Neural crest cell (in vitro differentiated cells): ENCODE data around the gene BEGAIN. TPM values are rescaled to one million over a fixed set of nuclear protein-coding genes. Genes with fewer than 3 reads are reported as not detected.

Experiments
- DNase-seq: peaks from one replicate; pipeline ENCODE4 v3.0.0; 2021; ENCODE audit warnings: low read depth, mixed read lengths, low spot score
- H3K27ac Mint-ChIP-seq: one replicate; pipeline ENCODE4 v1.8.0; 2021; ENCODE audit warnings: mild to moderate bottlenecking, mixed read lengths; ENCODE audit not compliant: unreplicated experiment
- H3K27me3 Mint-ChIP-seq: 2 replicates; pipeline ENCODE4 v1.8.0; 2021; ENCODE audit warnings: low read depth, mild to moderate bottlenecking, mixed read lengths
- H3K36me3 Mint-ChIP-seq: 2 replicates; pipeline ENCODE4 v1.8.0; 2021; ENCODE audit warnings: low read depth, mild to moderate bottlenecking, mixed read lengths
- H3K4me1 Mint-ChIP-seq: 2 replicates; pipeline ENCODE4 v1.8.0; 2021; ENCODE audit warnings: mixed read lengths
- H3K4me3 Mint-ChIP-seq: one replicate; pipeline ENCODE4 v1.8.0; 2021; ENCODE audit warnings: mild to moderate bottlenecking, mixed read lengths
- H3K9me3 Mint-ChIP-seq: 2 replicates; pipeline ENCODE4 v1.8.0; 2021; ENCODE audit warnings: mixed read lengths
- CTCF ChIP-seq: fragments of 200-600 bp; sonication (generic); conservative IDR thresholded peaks from 2 replicates; pipeline ENCODE4 v1.5.0; 2021; ENCODE audit warnings: antibody characterized with exemption, mild to moderate bottlenecking
- total RNA-seq: library from RNA; stranded (reverse); gene quantifications from 2 replicates; pipeline ENCODE4 v1.2.1, GENCODE V29; 2021

The BEGAIN gene
- total RNA-seq, 1 donor from 2014 or later = 4.8 TPM

- Mint-ChIP-seq H3K36me3 (no peaks in the 10 kb centered on the region), H3K27ac (no peak overlapping the region), H3K9me3 (no peaks in the 10 kb centered on the region), H3K4me1 (no peaks in the 10 kb centered on the region), H3K4me3 (no peak overlapping the region), H3K27me3 (peaks cover 34% of the 10 kb centered on the region)
- no peak for TF ChIP-seq CTCF
- DNase-seq = no peak
Observed at GRCh38 chr14:100594625-100594951, 7.4 kb upstream of the BEGAIN start.

- H3K27me3 Mint-ChIP-seq = peaks cover 32% of the 10 kb centered on the region
- no peak overlapping the region for H3K4me3 Mint-ChIP-seq
- no peaks in the 10 kb centered on the region for H3K36me3 Mint-ChIP-seq
- no peak for TF ChIP-seq CTCF
- no peak for DNase-seq
- H3K9me3 Mint-ChIP-seq = no peaks in the 10 kb centered on the region
- H3K4me1 Mint-ChIP-seq = no peaks in the 10 kb centered on the region
- H3K27ac Mint-ChIP-seq = no peak overlapping the region
Observed at GRCh38 chr14:100593751-100594624, 6.8 kb upstream of the BEGAIN start.

- Mint-ChIP-seq H3K27ac (no peak overlapping the region), H3K4me1 (no peaks in the 10 kb centered on the region), H3K4me3 (no peak overlapping the region), H3K36me3 (no peaks in the 10 kb centered on the region), H3K27me3 (peaks cover 33% of the 10 kb centered on the region), H3K9me3 (no peaks in the 10 kb centered on the region)
- no peak for TF ChIP-seq CTCF
- DNase-seq = no peak
Observed at GRCh38 chr14:100592972-100593371, 5.8 kb upstream of the BEGAIN start.

GRCh38 chr14:100592461-100592891, 5.3 kb upstream of the BEGAIN start:
- no peak overlapping the region for H3K27ac Mint-ChIP-seq
- no peak for DNase-seq
- H3K4me1 Mint-ChIP-seq = no peaks in the 10 kb centered on the region
- H3K4me3 Mint-ChIP-seq = no peak overlapping the region
- H3K9me3 Mint-ChIP-seq = no peaks in the 10 kb centered on the region
- H3K36me3 Mint-ChIP-seq = no peaks in the 10 kb centered on the region
- no peak for TF ChIP-seq CTCF
- H3K27me3 Mint-ChIP-seq = peaks cover 33% of the 10 kb centered on the region

GRCh38 chr14:100591453-100592371, 4.5 kb upstream of the BEGAIN start:
- H3K4me1 Mint-ChIP-seq = no peaks in the 10 kb centered on the region
- TF ChIP-seq CTCF = no peak
- H3K27ac Mint-ChIP-seq = no peak overlapping the region
- H3K9me3 Mint-ChIP-seq = no peaks in the 10 kb centered on the region
- no peak for DNase-seq
- H3K36me3 Mint-ChIP-seq = no peaks in the 10 kb centered on the region
- peak overlapping the region; percentile 39 for H3K4me3 Mint-ChIP-seq
- peaks cover 33% of the 10 kb centered on the region for H3K27me3 Mint-ChIP-seq
